K562 (cell line): ENCODE measurements around the gene DENND2A. TPM values are rescaled to one million over a fixed set of nuclear protein-coding genes. Genes with fewer than 3 reads are reported as not detected.

Experiments
- FOXM1 ChIP-seq, 2 experiments: fragments of 450-650 bp in 1 of 2; sonication (generic) in 1 of 2; formaldehyde crosslinking in 1 of 2; IDR thresholded peaks; 2 replicates each; pipeline versions ENCODE4 v1.6.1 to v1.9.0; 2017 to 2022; ENCODE audit warnings: low read depth in 2 of 2, mild to moderate bottlenecking in 2 of 2, missing genetic modification reagents in 1 of 2, moderate library complexity in 1 of 2
- HLTF ChIP-seq: fragments of 450-650 bp; IDR thresholded peaks from 2 replicates; pipeline ENCODE4 v1.6.1; 2016
- PHF21A ChIP-seq: fragments of 450-650 bp; IDR thresholded peaks from 2 replicates; pipeline ENCODE4 v1.6.1; 2017; ENCODE audit warnings: low read depth, borderline replicate concordance
- PTBP1 ChIP-seq: fragments of 200-400 bp; formaldehyde crosslinking; IDR thresholded peaks from 2 replicates; pipeline ENCODE4 v1.6.1; 2017; ENCODE audit warnings: low read depth, low read length
- PURB ChIP-seq: sonication (generic); formaldehyde crosslinking; IDR thresholded peaks from 2 replicates; pipeline ENCODE4 v1.9.0; 2021; ENCODE audit warnings: low read depth, mild to moderate bottlenecking, missing genetic modification reagents
- SLC30A9 ChIP-seq: fragments of 250-450 bp; sonication (Bioruptor Pico); IDR thresholded peaks from 2 replicates; pipeline ENCODE4 v1.8.0; 2022; ENCODE audit warnings: mild to moderate bottlenecking, moderate library complexity
- SMARCC2 ChIP-seq: fragments of 450-650 bp; IDR thresholded peaks from 2 replicates; pipeline ENCODE4 v1.6.1; 2017; ENCODE audit warnings: antibody characterized with exemption, moderate library complexity, mild to moderate bottlenecking, low read depth
- TCF7L2 ChIP-seq: fragments of 150-350 bp; IDR thresholded peaks from 2 replicates; pipeline ENCODE4 v1.6.1; 2016; ENCODE audit warnings: low read depth, mild to moderate bottlenecking, low read length, moderate library complexity
- U2AF1 ChIP-seq: fragments of 200-400 bp; formaldehyde crosslinking; optimal IDR thresholded peaks from 2 replicates; pipeline ENCODE3; 2017; ENCODE audit warnings: mild to moderate bottlenecking, low read depth, low read length, moderate library complexity
- ZBTB7A ChIP-seq: IDR thresholded peaks from 2 replicates; pipeline ENCODE4 v1.6.1; 2011; ENCODE audit warnings: low read depth, mild to moderate bottlenecking, low read length, moderate library complexity, borderline replicate concordance; ENCODE audit not compliant: control insufficient read depth
- ZFP1 ChIP-seq: fragments of 450-650 bp; formaldehyde crosslinking; IDR thresholded peaks from 2 replicates; pipeline ENCODE4 v1.4.0; 2020; ENCODE audit warnings: mild to moderate bottlenecking, mixed read lengths
- ZNF174 ChIP-seq: fragments of 250-450 bp; sonication (Bioruptor Pico); IDR thresholded peaks from 2 replicates; pipeline ENCODE4 v1.4.0; 2020; ENCODE audit warnings: mild to moderate bottlenecking
- ZNF232 ChIP-seq: sonication (generic); formaldehyde crosslinking; IDR thresholded peaks from 2 replicates; pipeline ENCODE4 v1.8.0; 2022; ENCODE audit warnings: mild to moderate bottlenecking, missing genetic modification reagents
- ZNF668 ChIP-seq: fragments of 250-450 bp; sonication (Bioruptor Pico); IDR thresholded peaks from 2 replicates; pipeline ENCODE4 v1.8.0; 2022; ENCODE audit warnings: mild to moderate bottlenecking, inconsistent platforms
- polyA plus RNA-seq, 8 experiments: library from polyadenylated mRNA; depleted of rRNA in 4 of 8; stranded (reverse) in 5 of 8; unstranded in 3 of 8; fragments of >200 nt; fragmentation: Nextera tagmentation in 2 of 8; fragmentation: Illumina TruSeq in 1 of 8; extraction: Ambion mirVana in 2 of 8; extraction: Trizol in 1 of 8; gene quantifications; 2 replicates each; pipeline versions ENCODE4 v1.2.1 to v1.2.3, GENCODE V29; 2011 to 2014; ENCODE audit warnings: inconsistent platforms in 1 of 8, missing spikeins in 1 of 8
- total RNA-seq, 7 experiments: library from RNA; depleted of rRNA in 6 of 7; stranded (reverse); fragments of >200 nt in 6 of 7; fragmentation: Illumina TruSeq in 2 of 7; extraction: Trizol in 2 of 7; gene quantifications; 2 replicates each; pipeline versions ENCODE4 v1.2.1 to v1.2.3, GENCODE V29; 2011 to 2021; ENCODE audit warnings: low replicate concordance in 1 of 7
- TF ChIP-seq, protein P1 (sequence below): fragments of 450-650 bp; IDR thresholded peaks from 2 replicates; pipeline ENCODE4 v1.6.1; 2016; ENCODE audit warnings: antibody characterized with exemption
- TF ChIP-seq, protein P2 (sequence below), 2 experiments: fragments of 450-650 bp; formaldehyde crosslinking in 1 of 2; IDR thresholded peaks; 2 replicates each; pipeline versions ENCODE4 v1.4.0 to v1.6.1; 2014 to 2020; ENCODE audit warnings: mild to moderate bottlenecking in 2 of 2, borderline replicate concordance in 1 of 2, low read depth in 1 of 2
- TF ChIP-seq, protein P3 (sequence below): fragments of 450-650 bp; IDR thresholded peaks from 2 replicates; pipeline ENCODE4 v1.6.1; 2018; ENCODE audit warnings: mild to moderate bottlenecking, low read depth; ENCODE audit not compliant: partially characterized antibody

Gene DENND2A
- total and polyA plus RNA-seq, 9 of the 15 experiments (the other 6 are each of a cell fraction or from before 2014, with no cell fraction given) = not detected

DNA sequence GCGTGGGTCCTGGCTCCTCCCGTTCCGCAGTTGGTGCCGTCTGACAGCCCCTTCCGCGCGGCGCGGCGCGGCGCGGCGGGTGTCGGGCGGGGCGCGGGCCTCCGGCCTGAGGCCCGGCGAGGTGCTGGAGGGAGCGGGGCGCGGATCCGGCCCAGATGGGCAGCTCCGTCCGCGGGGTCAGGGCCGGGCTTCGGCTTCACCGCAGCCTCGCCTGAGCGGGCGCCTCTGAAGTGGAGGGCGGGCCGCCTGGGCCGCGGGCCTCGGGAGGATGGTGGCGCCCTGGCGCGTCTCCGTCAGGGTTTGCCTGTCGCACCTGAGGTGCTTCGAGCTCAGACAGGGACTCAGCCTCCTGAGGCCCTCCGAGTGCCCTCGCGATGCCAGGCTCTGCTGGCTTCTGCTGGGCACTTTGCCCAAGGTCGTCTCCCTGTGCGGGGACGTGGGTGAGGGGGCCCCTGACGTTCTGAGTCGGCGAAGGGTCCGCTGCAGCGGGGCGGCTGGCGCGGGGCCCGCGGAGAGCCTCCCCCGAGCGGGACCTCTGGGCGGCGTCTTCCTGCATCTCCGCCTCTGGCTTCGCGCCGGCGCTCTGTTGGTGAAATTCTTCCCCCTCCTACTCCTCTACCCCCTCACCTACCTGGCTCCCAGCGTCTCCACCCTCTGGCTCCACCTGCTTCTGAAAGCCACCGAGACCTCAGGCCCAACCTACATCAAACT lies 32.6 kb upstream of the DENND2A start (continued):
- TF ChIP-seq, protein P1, sequence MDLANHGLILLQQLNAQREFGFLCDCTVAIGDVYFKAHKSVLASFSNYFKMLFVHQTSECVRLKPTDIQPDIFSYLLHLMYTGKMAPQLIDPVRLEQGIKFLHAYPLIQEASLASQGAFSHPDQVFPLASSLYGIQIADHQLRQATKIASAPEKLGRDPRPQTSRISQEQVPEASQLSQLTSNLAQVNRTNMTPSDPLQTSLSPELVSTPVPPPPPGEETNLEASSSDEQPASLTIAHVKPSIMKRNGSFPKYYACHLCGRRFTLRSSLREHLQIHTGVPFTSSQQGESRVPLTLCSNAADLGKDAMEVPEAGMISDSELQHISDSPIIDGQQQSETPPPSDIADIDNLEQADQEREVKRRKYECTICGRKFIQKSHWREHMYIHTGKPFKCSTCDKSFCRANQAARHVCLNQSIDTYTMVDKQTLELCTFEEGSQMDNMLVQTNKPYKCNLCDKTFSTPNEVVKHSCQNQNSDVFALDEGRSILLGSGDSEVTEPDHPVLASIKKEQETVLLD = peak; percentile 13; the same call in 1 of the 2 replicates
- TF ChIP-seq, protein P2, sequence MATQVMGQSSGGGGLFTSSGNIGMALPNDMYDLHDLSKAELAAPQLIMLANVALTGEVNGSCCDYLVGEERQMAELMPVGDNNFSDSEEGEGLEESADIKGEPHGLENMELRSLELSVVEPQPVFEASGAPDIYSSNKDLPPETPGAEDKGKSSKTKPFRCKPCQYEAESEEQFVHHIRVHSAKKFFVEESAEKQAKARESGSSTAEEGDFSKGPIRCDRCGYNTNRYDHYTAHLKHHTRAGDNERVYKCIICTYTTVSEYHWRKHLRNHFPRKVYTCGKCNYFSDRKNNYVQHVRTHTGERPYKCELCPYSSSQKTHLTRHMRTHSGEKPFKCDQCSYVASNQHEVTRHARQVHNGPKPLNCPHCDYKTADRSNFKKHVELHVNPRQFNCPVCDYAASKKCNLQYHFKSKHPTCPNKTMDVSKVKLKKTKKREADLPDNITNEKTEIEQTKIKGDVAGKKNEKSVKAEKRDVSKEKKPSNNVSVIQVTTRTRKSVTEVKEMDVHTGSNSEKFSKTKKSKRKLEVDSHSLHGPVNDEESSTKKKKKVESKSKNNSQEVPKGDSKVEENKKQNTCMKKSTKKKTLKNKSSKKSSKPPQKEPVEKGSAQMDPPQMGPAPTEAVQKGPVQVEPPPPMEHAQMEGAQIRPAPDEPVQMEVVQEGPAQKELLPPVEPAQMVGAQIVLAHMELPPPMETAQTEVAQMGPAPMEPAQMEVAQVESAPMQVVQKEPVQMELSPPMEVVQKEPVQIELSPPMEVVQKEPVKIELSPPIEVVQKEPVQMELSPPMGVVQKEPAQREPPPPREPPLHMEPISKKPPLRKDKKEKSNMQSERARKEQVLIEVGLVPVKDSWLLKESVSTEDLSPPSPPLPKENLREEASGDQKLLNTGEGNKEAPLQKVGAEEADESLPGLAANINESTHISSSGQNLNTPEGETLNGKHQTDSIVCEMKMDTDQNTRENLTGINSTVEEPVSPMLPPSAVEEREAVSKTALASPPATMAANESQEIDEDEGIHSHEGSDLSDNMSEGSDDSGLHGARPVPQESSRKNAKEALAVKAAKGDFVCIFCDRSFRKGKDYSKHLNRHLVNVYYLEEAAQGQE (IDR thresholded peaks at IDR 0.05; ENCODE audit: borderline replicate concordance) = peak; percentile 3; the same call in 1 of the 2 replicates
- TF ChIP-seq, protein P2 (CRISPR knock-in tag; IDR thresholded peaks at IDR 0.05; ENCODE audit: low read depth) = no peak
- TF ChIP-seq TCF7L2 = no peak
- no peak for TF ChIP-seq ZNF174
- no peak for TF ChIP-seq ZNF668
- peak; percentile 56; the same call in 1 of the 2 replicates for TF ChIP-seq ZBTB7A
- no peak for TF ChIP-seq ZNF232 (CRISPR knock-in tag)
- no peak for TF ChIP-seq SMARCC2
- no peak for TF ChIP-seq PURB (CRISPR knock-in tag)
- no peak for TF ChIP-seq ZFP1 (CRISPR knock-in tag)
- TF ChIP-seq SLC30A9 = no peak
- no peak for TF ChIP-seq HLTF
- no peak for TF ChIP-seq PHF21A
- TF ChIP-seq, protein P3, sequence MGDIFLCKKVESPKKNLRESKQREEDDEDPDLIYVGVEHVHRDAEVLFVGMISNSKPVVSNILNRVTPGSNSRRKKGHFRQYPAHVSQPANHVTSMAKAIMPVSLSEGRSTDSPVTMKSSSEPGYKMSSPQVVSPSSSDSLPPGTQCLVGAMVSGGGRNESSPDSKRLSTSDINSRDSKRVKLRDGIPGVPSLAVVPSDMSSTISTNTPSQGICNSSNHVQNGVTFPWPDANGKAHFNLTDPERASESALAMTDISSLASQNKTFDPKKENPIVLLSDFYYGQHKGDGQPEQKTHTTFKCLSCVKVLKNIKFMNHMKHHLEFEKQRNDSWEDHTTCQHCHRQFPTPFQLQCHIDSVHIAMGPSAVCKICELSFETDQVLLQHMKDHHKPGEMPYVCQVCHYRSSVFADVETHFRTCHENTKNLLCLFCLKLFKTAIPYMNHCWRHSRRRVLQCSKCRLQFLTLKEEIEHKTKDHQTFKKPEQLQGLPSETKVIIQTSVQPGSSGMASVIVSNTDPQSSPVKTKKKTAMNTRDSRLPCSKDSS = no peak
- TF ChIP-seq PTBP1 = no peak
- no peak for TF ChIP-seq FOXM1 (IDR thresholded peaks at IDR 0.05; ENCODE audit: low read depth)
- peak; percentile 43; the same call in 1 of the 2 replicates for TF ChIP-seq FOXM1 (CRISPR knock-in tag; IDR thresholded peaks at IDR 0.05; ENCODE audit: low read depth)
- TF ChIP-seq U2AF1 = no peak
